WTC11 (cell line): ENCODE data around the gene FHIT. TPM values are rescaled to one million over a fixed set of nuclear protein-coding genes. Genes with fewer than 3 reads are reported as not detected.

Experiments used
- ATAC-seq: fragments of 200-7000 bp; cut with Tn5 transposase; 2 replicates; pipeline ENCODE4 v1.10.0; 2021; ENCODE audit warnings: mild to moderate bottlenecking, moderate library complexity
- CTCF ChIA-PET: fragments of 300-600 bp; sonication (Branson Sonifier 250); formaldehyde crosslinking; loops from one replicate; lab custom pipeline; 2021; ENCODE audit warnings: antibody characterized with exemption; lab: Charles Lee
- POLR2A ChIA-PET: fragments of 350-600 bp; sonication (Branson Sonifier 250); formaldehyde crosslinking; loops from one replicate; lab custom pipeline; 2021; ENCODE audit warnings: antibody characterized with exemption; lab: Charles Lee
- DNase-seq: peaks from one replicate; pipeline ENCODE4 v3.0.0; 2021; ENCODE audit warnings: low spot score
- H3K27ac Mint-ChIP-seq: 2 replicates; pipeline ENCODE4 v1.8.0; 2021; ENCODE audit warnings: mixed read lengths
- H3K27me3 Mint-ChIP-seq: 2 replicates; pipeline ENCODE4 v1.8.0; 2021; ENCODE audit warnings: low read depth, mild to moderate bottlenecking, moderate library complexity, mixed read lengths
- H3K36me3 Mint-ChIP-seq: 2 replicates; pipeline ENCODE4 v1.8.0; 2021; ENCODE audit warnings: mixed read lengths
- H3K4me1 Mint-ChIP-seq: 2 replicates; pipeline ENCODE4 v1.8.0; 2022; ENCODE audit warnings: mixed read lengths
- H3K4me3 Mint-ChIP-seq: 2 replicates; pipeline ENCODE4 v1.8.0; 2021; ENCODE audit warnings: mild to moderate bottlenecking, moderate library complexity, mixed read lengths
- H3K9me3 Mint-ChIP-seq: 2 replicates; pipeline ENCODE4 v1.8.0; 2021; ENCODE audit warnings: mixed read lengths
- CBFB ChIP-seq: sonication (generic); formaldehyde crosslinking; IDR thresholded peaks from 2 replicates; pipeline ENCODE4 v1.8.1; 2022; ENCODE audit warnings: mild to moderate bottlenecking, low read depth, missing genetic modification reagents
- ESRRA ChIP-seq: sonication (generic); formaldehyde crosslinking; IDR thresholded peaks from 2 replicates; pipeline ENCODE4 v1.8.1; 2022; ENCODE audit warnings: mild to moderate bottlenecking, missing genetic modification reagents, borderline replicate concordance
- FOXK1 ChIP-seq: sonication (generic); formaldehyde crosslinking; IDR thresholded peaks from 2 replicates; pipeline ENCODE4 v1.8.0; 2022; ENCODE audit warnings: mild to moderate bottlenecking, moderate library complexity, missing genetic modification reagents
- FOXP1 ChIP-seq: sonication (generic); formaldehyde crosslinking; IDR thresholded peaks from 2 replicates; pipeline ENCODE4 v1.8.0; 2022; ENCODE audit warnings: missing genetic modification reagents, mild to moderate bottlenecking, moderate library complexity, borderline replicate concordance
- NR3C1 ChIP-seq: sonication (generic); formaldehyde crosslinking; conservative IDR thresholded peaks from 2 replicates; pipeline ENCODE4 v1.8.1; 2023; ENCODE audit warnings: low read depth, mild to moderate bottlenecking, missing genetic modification reagents
- OVOL2 ChIP-seq: fragments of 250-450 bp; sonication (Bioruptor Pico); IDR thresholded peaks from 2 replicates; pipeline ENCODE4 v1.9.0; 2021; ENCODE audit warnings: mild to moderate bottlenecking, borderline replicate concordance
- ZNF219 ChIP-seq: sonication (generic); formaldehyde crosslinking; IDR thresholded peaks from 2 replicates; pipeline ENCODE4 v1.8.0; 2023; ENCODE audit warnings: missing genetic modification reagents, mild to moderate bottlenecking, borderline replicate concordance
- ZNF232 ChIP-seq: sonication (generic); formaldehyde crosslinking; IDR thresholded peaks from 2 replicates; pipeline ENCODE4 v1.8.0; 2022; ENCODE audit warnings: mild to moderate bottlenecking, missing genetic modification reagents
- ZNF281 ChIP-seq: sonication (generic); formaldehyde crosslinking; IDR thresholded peaks from 2 replicates; pipeline ENCODE4 v1.8.0; 2023; ENCODE audit warnings: mild to moderate bottlenecking, missing genetic modification reagents
- ZNF416 ChIP-seq: fragments of 250-450 bp; sonication (Bioruptor Pico); IDR thresholded peaks from 2 replicates; pipeline ENCODE4 v1.9.0; 2021; ENCODE audit warnings: mild to moderate bottlenecking, inconsistent platforms
- ZSCAN18 ChIP-seq: fragments of 250-450 bp; sonication (Bioruptor Pico); IDR thresholded peaks from 2 replicates; pipeline ENCODE4 v2.1.2; 2022; ENCODE audit warnings: mild to moderate bottlenecking, moderate library complexity
- total RNA-seq: library from RNA; stranded (reverse); gene quantifications from 3 replicates; pipeline ENCODE4 v1.2.3, GENCODE V29; 2021
- TF ChIP-seq, protein P1 (sequence below): fragments of 250-450 bp; sonication (Bioruptor Pico); IDR thresholded peaks from 2 replicates; pipeline ENCODE4 v1.9.0; 2021; ENCODE audit warnings: mild to moderate bottlenecking, borderline replicate concordance
- TF ChIP-seq, protein P2 (sequence below): sonication (generic); formaldehyde crosslinking; IDR thresholded peaks from 2 replicates; pipeline ENCODE4 v1.8.1; 2022; ENCODE audit warnings: low read depth, mild to moderate bottlenecking, moderate library complexity, missing genetic modification reagents, borderline replicate concordance
- TF ChIP-seq, protein P3 (sequence below): sonication (generic); formaldehyde crosslinking; IDR thresholded peaks from 2 replicates; pipeline ENCODE4 v1.8.0; 2023; ENCODE audit warnings: missing genetic modification reagents
- TF ChIP-seq, protein P4 (sequence below): sonication (generic); formaldehyde crosslinking; conservative IDR thresholded peaks from 2 replicates; pipeline ENCODE4 v1.8.1; 2023; ENCODE audit warnings: mild to moderate bottlenecking, low read depth, missing genetic modification reagents, moderate library complexity

The FHIT gene
- total RNA-seq, 1 experiment from 2014 or later, result 2.6 TPM

- no peak for TF ChIP-seq OVOL2 (CRISPR knock-in tag)
- TF ChIP-seq ZNF219 (CRISPR knock-in tag), result no peak
- TF ChIP-seq, protein P1, sequence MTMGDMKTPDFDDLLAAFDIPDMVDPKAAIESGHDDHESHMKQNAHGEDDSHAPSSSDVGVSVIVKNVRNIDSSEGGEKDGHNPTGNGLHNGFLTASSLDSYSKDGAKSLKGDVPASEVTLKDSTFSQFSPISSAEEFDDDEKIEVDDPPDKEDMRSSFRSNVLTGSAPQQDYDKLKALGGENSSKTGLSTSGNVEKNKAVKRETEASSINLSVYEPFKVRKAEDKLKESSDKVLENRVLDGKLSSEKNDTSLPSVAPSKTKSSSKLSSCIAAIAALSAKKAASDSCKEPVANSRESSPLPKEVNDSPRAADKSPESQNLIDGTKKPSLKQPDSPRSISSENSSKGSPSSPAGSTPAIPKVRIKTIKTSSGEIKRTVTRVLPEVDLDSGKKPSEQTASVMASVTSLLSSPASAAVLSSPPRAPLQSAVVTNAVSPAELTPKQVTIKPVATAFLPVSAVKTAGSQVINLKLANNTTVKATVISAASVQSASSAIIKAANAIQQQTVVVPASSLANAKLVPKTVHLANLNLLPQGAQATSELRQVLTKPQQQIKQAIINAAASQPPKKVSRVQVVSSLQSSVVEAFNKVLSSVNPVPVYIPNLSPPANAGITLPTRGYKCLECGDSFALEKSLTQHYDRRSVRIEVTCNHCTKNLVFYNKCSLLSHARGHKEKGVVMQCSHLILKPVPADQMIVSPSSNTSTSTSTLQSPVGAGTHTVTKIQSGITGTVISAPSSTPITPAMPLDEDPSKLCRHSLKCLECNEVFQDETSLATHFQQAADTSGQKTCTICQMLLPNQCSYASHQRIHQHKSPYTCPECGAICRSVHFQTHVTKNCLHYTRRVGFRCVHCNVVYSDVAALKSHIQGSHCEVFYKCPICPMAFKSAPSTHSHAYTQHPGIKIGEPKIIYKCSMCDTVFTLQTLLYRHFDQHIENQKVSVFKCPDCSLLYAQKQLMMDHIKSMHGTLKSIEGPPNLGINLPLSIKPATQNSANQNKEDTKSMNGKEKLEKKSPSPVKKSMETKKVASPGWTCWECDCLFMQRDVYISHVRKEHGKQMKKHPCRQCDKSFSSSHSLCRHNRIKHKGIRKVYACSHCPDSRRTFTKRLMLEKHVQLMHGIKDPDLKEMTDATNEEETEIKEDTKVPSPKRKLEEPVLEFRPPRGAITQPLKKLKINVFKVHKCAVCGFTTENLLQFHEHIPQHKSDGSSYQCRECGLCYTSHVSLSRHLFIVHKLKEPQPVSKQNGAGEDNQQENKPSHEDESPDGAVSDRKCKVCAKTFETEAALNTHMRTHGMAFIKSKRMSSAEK (CRISPR knock-in tag), result no peak
- no peak for TF ChIP-seq ZNF232 (CRISPR knock-in tag)
- TF ChIP-seq ZNF281 (CRISPR knock-in tag), result no peak
- TF ChIP-seq FOXP1, result no peak
- ChIA-PET CTCF (no interaction called here), POLR2A (no interaction called here)
- H3K27ac Mint-ChIP-seq, result no peak overlapping the region
- H3K9me3 Mint-ChIP-seq, result peaks cover 13% of the 10 kb centered on the region
- no peak for DNase-seq
- H3K4me3 Mint-ChIP-seq, result no peak overlapping the region
- no peaks in the 10 kb centered on the region for H3K27me3 Mint-ChIP-seq
- peaks cover 12% of the 10 kb centered on the region for H3K4me1 Mint-ChIP-seq
- ATAC-seq, result no peak
- H3K36me3 Mint-ChIP-seq, result 0 out of 2 replicates have a peak, but pooled peaks cover 3% of the 10 kb centered on the region
Measured at GRCh38 chr3:60076331-60076730, 1174.9 kb downstream of the FHIT start.

DNA sequence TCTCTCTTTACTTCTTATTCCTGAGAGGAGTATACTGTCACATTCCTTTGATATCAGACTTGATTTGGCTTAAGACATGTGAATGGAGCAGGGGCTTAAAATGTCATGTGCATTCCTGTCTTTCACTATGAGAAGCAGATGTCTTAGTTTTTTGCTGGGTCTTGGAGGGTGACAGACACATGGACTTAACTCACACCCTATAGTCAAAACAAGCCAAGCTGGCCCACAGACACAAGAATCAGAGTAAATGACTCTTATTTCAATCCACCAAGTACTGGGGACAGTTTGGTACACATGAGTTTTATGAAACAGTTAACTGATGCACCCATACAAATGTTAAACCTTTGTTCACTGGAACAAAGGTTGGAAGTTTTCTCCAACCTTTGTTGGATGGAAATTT, 1177.3 kb downstream of the FHIT start:
- Mint-ChIP-seq H3K27me3 (no peaks in the 10 kb centered on the region; the same call in 1 of the 2 replicates), H3K4me3 (no peak overlapping the region), H3K36me3 (0 out of 2 replicates have a peak, but pooled peaks cover 3% of the 10 kb centered on the region), H3K27ac (no peak overlapping the region)
- ATAC-seq, result no peak
- TF ChIP-seq, protein P2, sequence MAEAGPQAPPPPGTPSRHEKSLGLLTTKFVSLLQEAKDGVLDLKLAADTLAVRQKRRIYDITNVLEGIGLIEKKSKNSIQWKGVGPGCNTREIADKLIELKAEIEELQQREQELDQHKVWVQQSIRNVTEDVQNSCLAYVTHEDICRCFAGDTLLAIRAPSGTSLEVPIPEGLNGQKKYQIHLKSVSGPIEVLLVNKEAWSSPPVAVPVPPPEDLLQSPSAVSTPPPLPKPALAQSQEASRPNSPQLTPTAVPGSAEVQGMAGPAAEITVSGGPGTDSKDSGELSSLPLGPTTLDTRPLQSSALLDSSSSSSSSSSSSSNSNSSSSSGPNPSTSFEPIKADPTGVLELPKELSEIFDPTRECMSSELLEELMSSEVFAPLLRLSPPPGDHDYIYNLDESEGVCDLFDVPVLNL, result no peak
- TF ChIP-seq FOXK1 (CRISPR knock-in tag) (no peak), ZNF416 (CRISPR knock-in tag) (no peak), ESRRA (no peak), NR3C1 (CRISPR knock-in tag) (no peak), CBFB (CRISPR knock-in tag) (no peak), ZSCAN18 (CRISPR knock-in tag) (no peak), OVOL2 (CRISPR knock-in tag) (no peak)
- TF ChIP-seq, protein P3, sequence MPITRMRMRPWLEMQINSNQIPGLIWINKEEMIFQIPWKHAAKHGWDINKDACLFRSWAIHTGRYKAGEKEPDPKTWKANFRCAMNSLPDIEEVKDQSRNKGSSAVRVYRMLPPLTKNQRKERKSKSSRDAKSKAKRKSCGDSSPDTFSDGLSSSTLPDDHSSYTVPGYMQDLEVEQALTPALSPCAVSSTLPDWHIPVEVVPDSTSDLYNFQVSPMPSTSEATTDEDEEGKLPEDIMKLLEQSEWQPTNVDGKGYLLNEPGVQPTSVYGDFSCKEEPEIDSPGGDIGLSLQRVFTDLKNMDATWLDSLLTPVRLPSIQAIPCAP (CRISPR knock-in tag), result no peak
- TF ChIP-seq, protein P4, sequence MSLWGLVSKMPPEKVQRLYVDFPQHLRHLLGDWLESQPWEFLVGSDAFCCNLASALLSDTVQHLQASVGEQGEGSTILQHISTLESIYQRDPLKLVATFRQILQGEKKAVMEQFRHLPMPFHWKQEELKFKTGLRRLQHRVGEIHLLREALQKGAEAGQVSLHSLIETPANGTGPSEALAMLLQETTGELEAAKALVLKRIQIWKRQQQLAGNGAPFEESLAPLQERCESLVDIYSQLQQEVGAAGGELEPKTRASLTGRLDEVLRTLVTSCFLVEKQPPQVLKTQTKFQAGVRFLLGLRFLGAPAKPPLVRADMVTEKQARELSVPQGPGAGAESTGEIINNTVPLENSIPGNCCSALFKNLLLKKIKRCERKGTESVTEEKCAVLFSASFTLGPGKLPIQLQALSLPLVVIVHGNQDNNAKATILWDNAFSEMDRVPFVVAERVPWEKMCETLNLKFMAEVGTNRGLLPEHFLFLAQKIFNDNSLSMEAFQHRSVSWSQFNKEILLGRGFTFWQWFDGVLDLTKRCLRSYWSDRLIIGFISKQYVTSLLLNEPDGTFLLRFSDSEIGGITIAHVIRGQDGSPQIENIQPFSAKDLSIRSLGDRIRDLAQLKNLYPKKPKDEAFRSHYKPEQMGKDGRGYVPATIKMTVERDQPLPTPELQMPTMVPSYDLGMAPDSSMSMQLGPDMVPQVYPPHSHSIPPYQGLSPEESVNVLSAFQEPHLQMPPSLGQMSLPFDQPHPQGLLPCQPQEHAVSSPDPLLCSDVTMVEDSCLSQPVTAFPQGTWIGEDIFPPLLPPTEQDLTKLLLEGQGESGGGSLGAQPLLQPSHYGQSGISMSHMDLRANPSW, result no peak
- TF ChIP-seq, all 79 proteins: peak for 0
- no peak for DNase-seq
- POLR2A ChIA-PET, result no interaction called here
- peaks cover 13% of the 10 kb centered on the region for H3K9me3 Mint-ChIP-seq
- CTCF ChIA-PET, result no interaction called here
- H3K4me1 Mint-ChIP-seq, result 0 out of 2 replicates have a peak, but pooled peaks cover 8% of the 10 kb centered on the region
